Head of caudate nucleus (tissue), 42 donors: ENCODE data around the gene AKAP13.
A peak's percentile ranks its signal among the peaks of the same experiment; 100 is the strongest.
"Not testable (repeated sequence)": the region's sequence is repeated elsewhere in the genome, so short reads cannot be mapped to it uniquely, and the experiment has no call there.

Experiments
- DNase-seq, 42 donors: peaks; one replicate each; pipeline versions ENCODE4 v3.0.0 to v3.0.0-alpha.2; 2020 to 2021; ENCODE audit warnings: mixed read lengths in 7 of 42
- intact Hi-C: fragments of 100-400 bp; cut with DNase I; formaldehyde crosslinking; loops from one replicate; pipeline ENCODE4 v1.15.0; 2022

The AKAP13 gene

GRCh38 chr15:85570336-85570735, 189.9 kb downstream of the AKAP13 start:
- DNase-seq, result no peak
- intact Hi-C loops, result no loop called here

DNA sequence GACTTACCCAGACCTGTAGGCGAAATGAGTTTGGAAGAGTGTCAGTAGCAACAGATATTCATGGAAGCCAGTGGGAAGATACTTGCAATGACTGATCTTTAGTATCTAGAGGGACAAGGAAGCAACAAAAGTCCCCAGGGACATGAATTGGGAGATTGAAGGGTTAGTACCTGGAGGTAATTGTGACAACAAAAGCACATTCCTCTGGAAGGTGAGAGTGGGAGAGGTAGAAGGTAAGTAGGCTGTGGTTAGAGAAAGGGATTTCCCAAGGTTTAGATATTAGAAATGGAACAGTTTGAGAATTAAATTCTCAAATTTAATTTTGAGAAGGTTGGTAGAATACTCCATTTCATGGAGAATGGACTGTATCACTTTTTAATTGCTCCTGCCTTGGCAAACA, 191.4 kb downstream of the AKAP13 start:
- intact Hi-C loops, result no loop called here
- no peak for DNase-seq

GRCh38 chr15:85576392-85576791, 196.0 kb downstream of the AKAP13 start:
- intact Hi-C loops, result no loop called here
- no peak for DNase-seq

DNA sequence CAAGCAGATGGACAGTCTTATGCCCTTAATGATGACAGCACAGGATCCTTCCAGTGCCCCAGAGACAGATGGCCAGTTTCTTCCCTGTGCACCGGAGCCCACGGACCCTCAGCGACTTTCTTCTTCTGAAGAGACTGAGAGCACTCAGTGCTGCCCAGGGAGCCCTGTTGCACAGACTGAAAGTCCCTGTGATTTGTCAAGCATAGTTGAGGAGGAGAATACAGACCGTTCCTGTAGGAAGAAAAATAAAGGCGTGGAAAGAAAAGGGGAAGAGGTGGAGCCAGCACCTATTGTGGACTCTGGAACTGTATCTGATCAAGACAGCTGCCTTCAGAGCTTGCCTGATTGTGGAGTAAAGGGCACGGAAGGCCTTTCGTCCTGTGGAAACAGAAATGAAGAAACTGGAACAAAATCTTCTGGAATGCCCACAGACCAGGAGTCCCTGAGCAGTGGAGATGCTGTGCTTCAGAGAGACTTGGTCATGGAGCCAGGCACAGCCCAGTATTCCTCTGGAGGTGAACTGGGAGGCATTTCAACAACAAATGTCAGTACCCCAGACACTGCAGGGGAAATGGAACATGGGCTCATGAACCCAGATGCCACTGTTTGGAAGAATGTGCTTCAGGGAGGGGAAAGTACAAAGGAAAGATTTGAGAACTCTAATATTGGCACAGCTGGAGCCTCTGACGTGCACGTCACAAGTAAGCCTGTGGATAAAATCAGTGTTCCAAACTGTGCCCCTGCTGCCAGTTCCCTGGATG, 198.7 kb downstream of the AKAP13 start:
- intact Hi-C loops, result no loop called here
- DNase-seq, result no peak

GRCh38 chr15:85579957-85580694, 199.7 kb downstream of the AKAP13 start:
- peak in 1 of 42 donors; percentile 14 for DNase-seq
- intact Hi-C loops, result no loop called here

GRCh38 chr15:85580879-85581278, 200.5 kb downstream of the AKAP13 start:
- DNase-seq, result peak in 3 of 42 donors; percentile 19 to 36 (median 25)
- intact Hi-C loops, result no loop called here

DNA sequence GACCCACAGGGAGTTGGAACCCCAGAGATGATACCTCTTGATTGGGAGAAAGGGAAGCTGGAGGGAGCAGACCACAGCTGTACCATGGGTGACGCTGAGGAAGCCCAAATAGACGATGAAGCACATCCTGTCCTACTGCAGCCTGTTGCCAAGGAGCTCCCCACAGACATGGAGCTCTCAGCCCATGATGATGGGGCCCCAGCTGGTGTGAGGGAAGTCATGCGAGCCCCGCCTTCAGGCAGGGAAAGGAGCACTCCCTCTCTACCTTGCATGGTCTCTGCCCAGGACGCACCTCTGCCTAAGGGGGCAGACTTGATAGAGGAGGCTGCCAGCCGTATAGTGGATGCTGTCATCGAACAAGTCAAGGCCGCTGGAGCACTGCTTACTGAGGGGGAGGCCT, 201.1 kb downstream of the AKAP13 start:
- intact Hi-C loops, result no loop called here

GRCh38 chr15:85582131-85583079, 202.0 kb downstream of the AKAP13 start:
- intact Hi-C loops, result no loop called here
- DNase-seq, result peak in 12 of 42 donors; percentile 7 to 39 (median 28)

More for the DNA sequence above, 201.1 kb downstream of the AKAP13 start:
- peak in 12 of 42 donors; percentile 6 to 52 (median 28) for DNase-seq

DNA sequence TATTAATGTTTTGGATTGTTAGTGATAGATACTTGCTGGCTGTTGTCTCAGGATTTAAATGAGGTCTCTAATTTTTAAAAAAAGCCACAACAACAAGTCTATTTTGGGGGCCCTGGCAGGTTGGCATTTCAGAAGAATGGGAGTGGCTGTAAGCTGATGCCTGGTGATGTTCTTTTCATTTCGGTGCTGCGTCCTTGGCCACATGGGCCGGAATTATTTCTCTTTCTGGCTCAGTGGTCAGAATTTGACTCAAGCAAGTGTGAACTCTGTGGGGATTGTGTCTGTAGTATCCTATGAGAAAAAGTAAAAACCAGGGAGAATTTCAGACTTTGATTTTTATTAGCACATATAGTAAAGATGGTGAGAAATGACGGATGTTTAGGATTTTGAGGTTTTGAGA, 203.0 kb downstream of the AKAP13 start:
- intact Hi-C loops, result no loop called here

GRCh38 chr15:85583923-85584390, 203.6 kb downstream of the AKAP13 start:
- peak in 5 of 42 donors; percentile 15 to 46 (median 26) for DNase-seq

More for the DNA sequence above, 203.0 kb downstream of the AKAP13 start:
- DNase-seq, result no peak

DNA sequence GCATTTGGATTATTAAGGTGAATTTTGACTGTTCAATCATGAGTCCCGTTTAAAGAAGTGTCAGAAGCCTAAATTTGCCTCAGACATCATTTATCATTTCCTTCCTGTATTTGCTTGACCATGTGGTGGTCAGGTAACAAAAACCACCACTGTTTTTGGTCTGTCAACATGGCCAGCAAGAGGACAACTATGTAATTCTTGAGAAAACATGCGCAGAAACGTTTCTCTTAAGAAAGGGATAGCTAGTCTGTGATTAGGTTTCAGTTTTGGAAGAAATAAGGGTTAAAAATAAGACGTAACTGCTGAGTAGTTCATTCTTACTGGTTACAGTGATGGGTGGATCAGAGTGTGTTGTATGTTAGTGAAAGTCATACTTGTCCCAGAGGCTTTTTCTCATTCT, 204.5 kb downstream of the AKAP13 start:
- DNase-seq, result no peak
- intact Hi-C loops, result no loop called here

More at GRCh38 chr15:85583923-85584390, 203.6 kb downstream of the AKAP13 start:
- intact Hi-C loops, result no loop called here

DNA sequence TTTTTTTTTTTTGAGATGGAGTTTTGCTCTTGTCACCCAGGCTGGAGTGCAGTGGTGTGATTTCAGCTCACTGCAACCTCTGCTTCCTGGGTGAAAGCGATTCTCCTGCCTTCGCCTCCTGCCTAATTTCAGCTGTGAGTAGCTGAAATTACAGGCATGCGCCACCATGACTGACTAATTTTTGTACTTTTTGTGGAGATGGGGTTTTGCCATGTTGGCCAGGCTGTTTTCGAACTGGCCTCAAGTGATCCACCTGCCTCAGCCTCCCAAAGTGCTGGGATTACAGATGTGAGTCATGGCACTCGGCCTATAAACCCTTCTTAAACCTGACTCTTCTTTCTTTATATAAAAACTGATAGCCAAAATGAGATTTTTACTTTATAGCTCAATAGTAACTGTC, 205.8 kb downstream of the AKAP13 start:
- DNase-seq, intact Hi-C loops: not testable (repeated sequence)

DNA sequence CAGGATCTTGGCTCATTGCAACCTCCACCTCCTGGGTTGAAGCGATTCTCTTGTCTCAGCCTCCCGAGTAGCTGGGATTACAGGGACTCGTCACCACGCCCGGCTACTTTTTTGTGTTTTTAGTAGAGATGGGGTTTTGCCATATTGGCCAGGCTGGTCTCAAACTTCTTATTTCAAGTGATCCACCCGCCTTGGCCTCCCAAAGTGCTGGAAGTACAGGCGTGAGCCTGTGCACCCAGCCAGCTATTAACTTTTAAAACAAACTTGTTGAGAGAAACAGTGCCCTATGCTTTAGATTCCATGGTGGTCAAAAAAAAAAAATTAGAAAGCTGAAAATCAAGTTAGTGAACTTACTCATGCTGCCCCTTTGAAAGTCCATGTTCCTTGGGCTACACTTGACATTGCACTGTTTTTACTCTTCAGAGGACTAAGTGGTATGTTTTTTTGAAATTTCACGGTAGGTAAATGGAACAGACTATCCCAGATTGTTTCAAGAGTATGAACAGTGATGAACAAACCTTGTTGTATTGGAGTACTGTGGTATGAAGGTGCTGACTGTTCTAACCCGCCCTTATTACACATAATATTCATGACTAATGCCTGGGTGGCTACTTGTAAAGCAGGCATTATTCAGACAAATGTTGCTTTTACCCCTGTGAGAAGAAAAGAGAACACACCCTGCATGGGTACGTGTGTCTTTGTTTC, 207.5 kb downstream of the AKAP13 start:
- DNase-seq, result no peak
- intact Hi-C loops, result no loop called here

DNA sequence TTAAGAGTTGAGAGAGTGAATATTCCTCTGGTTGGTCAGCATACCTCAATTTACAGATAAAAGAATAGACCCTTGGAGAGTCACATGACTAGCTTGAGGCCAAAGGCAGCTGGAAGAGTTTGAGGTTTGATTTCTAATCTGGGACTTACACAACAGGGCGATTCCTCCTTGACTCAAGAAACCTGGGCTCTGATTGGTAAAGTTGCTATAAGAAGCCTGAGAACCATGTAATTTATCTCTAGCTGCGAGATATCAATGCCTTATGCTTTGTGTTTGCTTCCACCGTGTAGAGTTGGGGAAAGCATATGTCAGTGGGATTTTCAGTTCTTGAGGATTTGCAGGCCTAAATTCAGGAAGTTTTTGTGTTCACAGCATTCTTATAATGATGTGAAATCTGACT, 208.3 kb downstream of the AKAP13 start:
- intact Hi-C loops, result no loop called here
- DNase-seq, result no peak

GRCh38 chr15:85589851-85590250, 209.4 kb downstream of the AKAP13 start:
- DNase-seq, result no peak
- intact Hi-C loops, result no loop called here

DNA sequence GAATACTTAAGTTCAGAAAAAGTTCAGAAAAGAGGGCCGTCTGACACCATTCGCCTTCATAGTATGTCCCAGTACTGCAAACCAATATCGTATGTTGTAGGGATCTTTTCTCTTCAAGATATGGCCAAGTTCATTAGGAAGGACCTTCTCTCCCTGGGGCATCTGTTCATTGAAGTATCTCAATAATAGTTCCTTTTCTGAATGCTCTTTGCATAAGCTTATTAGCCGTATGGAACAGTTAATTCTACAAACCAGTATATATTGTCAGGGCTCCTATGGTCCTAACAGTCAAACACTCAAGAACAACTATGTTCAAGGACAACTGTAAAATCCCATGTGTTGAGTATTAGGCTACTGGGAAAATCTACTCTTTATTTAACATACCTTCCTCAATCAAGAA, 211.2 kb downstream of the AKAP13 start:
- intact Hi-C loops, result no loop called here
- DNase-seq, result no peak

DNA sequence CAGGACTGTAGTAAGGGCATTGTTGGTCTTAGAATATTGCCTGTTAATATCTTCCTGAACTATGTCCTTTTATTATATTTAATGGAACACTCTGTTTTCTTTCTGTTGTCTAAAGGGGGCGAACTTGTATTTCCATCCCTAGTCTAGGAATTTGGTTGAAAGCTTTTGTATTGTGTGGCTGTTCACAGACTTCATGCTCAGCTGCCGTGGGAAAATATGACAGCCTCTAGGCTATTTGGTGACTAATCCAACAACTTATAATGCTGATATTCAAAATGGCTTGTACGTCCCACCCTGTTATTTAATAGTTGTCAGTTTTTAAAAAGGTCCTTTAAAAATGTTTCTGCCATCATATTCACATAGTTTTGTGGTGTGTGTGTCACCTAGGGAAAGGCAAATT, 211.7 kb downstream of the AKAP13 start:
- intact Hi-C loops, result no loop called here
- no peak for DNase-seq

- no peak for DNase-seq
- intact Hi-C loops, result no loop called here
These were observed 213.5 kb downstream of the AKAP13 start for GRCh38 chr15:85593809-85594445.
